Measurements from ENCODE around the gene PRSS16. TPM values are rescaled to one million over a fixed set of nuclear protein-coding genes. Genes with fewer than 3 reads are reported as not detected.

The PRSS16 gene
- total and polyA plus RNA-seq, 2 experiments from 2014 or later, result 8.7 to 11.8 TPM

GRCh38 chr6:27280540-27281000, 33.1 kb downstream of the PRSS16 start (continued):
- TF ChIP-seq ZNF114 (CRISPR knock-in tag; IDR thresholded peaks at IDR 0.05), result no peak
- no peak for TF ChIP-seq CTCF (conservative IDR thresholded peaks at IDR 0.05; ENCODE audit: low read depth in 2 of 2)

DNA sequence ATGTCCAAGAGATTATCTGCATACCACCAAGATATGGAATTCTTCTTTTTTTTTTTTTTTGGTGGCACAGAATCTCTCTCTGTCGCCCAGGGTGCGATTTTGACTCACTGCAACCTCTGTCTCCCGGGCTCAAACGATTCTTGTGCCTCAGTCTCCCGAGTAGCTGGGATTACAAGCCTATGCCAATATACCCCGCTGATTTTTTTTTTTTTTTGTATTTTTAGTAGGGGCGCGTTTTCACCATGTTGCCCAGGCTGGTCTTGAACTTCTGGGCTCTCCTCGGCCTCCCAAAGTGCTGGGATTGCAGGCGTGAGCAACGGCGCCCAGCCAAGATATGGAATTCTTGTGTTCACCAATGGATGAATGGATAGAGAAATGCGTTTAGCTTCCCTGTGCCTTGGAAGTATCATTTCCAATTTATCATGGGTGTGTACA, 33.6 kb downstream of the PRSS16 start:
- H3K27ac ChIP-seq (ENCODE audit: low read depth), result no peak overlapping the region
- peaks cover 21% of the 10 kb centered on the region for H3K27me3 ChIP-seq (ENCODE audit: insufficient read depth)
- Mint-ChIP-seq H3K4me1 (peaks cover 3% of the 10 kb centered on the region; the same call in 2 of the 3 replicates), H3K9me3 (no peaks in the 10 kb centered on the region), H3K4me3 (peak overlapping the region; percentile 84), H3K27ac (no peak overlapping the region), H3K36me3 (ENCODE audit: low read depth) (no peaks in the 10 kb centered on the region), H3K27me3 (ENCODE audit: insufficient read depth, low read depth, poor library complexity) (peaks cover 54% of the 10 kb centered on the region)
- no peaks in the 10 kb centered on the region for H4K20me1 ChIP-seq (replicated peaks; ENCODE audit: insufficient read depth)
- H3K79me2 ChIP-seq (replicated peaks; ENCODE audit: insufficient read depth), result no peaks in the 10 kb centered on the region
- H3K9me2 ChIP-seq (ENCODE audit: insufficient read depth), result no peaks in the 10 kb centered on the region
- H3F3A ChIP-seq (replicated peaks; ENCODE audit: low read depth), result no peaks in the 10 kb centered on the region; the same call in 1 of the 2 replicates
- H3K4me3 ChIP-seq, result peak overlapping the region; percentile 76
- no peaks in the 10 kb centered on the region for H3K36me3 ChIP-seq (ENCODE audit: insufficient read depth)
- H3K4me1 ChIP-seq (ENCODE audit: insufficient read depth), result no peaks in the 10 kb centered on the region; the same call in 1 of the 2 replicates
- DNase-seq (ENCODE audit: low spot score), result no peak
- H2AFZ ChIP-seq, result 0 out of 2 replicates have a peak overlapping the region, but pooled peaks have one; percentile 0
- ATAC-seq, result peak; percentile 6; the same call in 2 of the 3 replicates
- peak overlapping the region; percentile 56 for H3K4me2 ChIP-seq
- TF ChIP-seq ETS1 (IDR thresholded peaks at IDR 0.05) (no peak), JUNB (IDR thresholded peaks at IDR 0.05; ENCODE audit: unreplicated experiment) (no peak), STAT1 (IDR thresholded peaks at IDR 0.05; ENCODE audit: unreplicated experiment) (no peak), ZNF114 (CRISPR knock-in tag; IDR thresholded peaks at IDR 0.05) (no peak), ZNF331 (CRISPR knock-in tag; IDR thresholded peaks at IDR 0.05; ENCODE audit: low read depth) (no peak), EZH2phosphoT487 (IDR thresholded peaks at IDR 0.05; ENCODE audit: unreplicated experiment) (no peak), EZH2 (IDR thresholded peaks at IDR 0.05; ENCODE audit: low read depth, unreplicated experiment) (no peak), POLR2AphosphoS5 (IDR thresholded peaks at IDR 0.05; ENCODE audit: low read depth) (no peak), ZNF462 (CRISPR knock-in tag; IDR thresholded peaks at IDR 0.05) (no peak), CTCF (conservative IDR thresholded peaks at IDR 0.05; ENCODE audit: low read depth in 2 of 2) (no peak), CREB1 (CRISPR knock-in tag; IDR thresholded peaks at IDR 0.05; ENCODE audit: low read depth) (no peak)
